ENCODE results near the gene ABCD1. TPM values are rescaled to one million over a fixed set of nuclear protein-coding genes. Genes with fewer than 3 reads are reported as not detected.
"Not testable (repeated sequence)": the region's sequence is repeated elsewhere in the genome, so short reads cannot be mapped to it uniquely, and the experiment has no call there.

The ABCD1 gene
- total RNA-seq, 1 donor from 2014 or later: 19.7 TPM

- H3K4me1 Mint-ChIP-seq (ENCODE audit: unreplicated experiment): peaks cover 2% of the 10 kb centered on the region
- H3K36me3 Mint-ChIP-seq (ENCODE audit: unreplicated experiment): peaks cover 8% of the 10 kb centered on the region
- no peak for DNase-seq (ENCODE audit: extremely low spot score, unreplicated experiment)
- no peak overlapping the region for H3K27ac Mint-ChIP-seq (ENCODE audit: unreplicated experiment)
- no peak for TF ChIP-seq CTCF (IDR thresholded peaks at IDR 0.05)
- no peak overlapping the region for H3K4me3 Mint-ChIP-seq (ENCODE audit: unreplicated experiment)
- peaks cover 1% of the 10 kb centered on the region for H3K9me3 Mint-ChIP-seq (ENCODE audit: unreplicated experiment)
- H3K27me3 Mint-ChIP-seq (ENCODE audit: unreplicated experiment): no peaks in the 10 kb centered on the region
These were observed 15.3 kb downstream of the ABCD1 start for GRCh38 chrX:153739754-153740486.

GRCh38 chrX:153740631-153741222 is 16.1 kb downstream of the ABCD1 start:
- TF ChIP-seq CTCF (IDR thresholded peaks at IDR 0.05): no peak
- Mint-ChIP-seq H3K4me1 (ENCODE audit: unreplicated experiment) (peaks cover 2% of the 10 kb centered on the region), H3K36me3 (ENCODE audit: unreplicated experiment) (peaks cover 8% of the 10 kb centered on the region), H3K27me3 (ENCODE audit: unreplicated experiment) (no peaks in the 10 kb centered on the region), H3K9me3 (ENCODE audit: unreplicated experiment) (no peaks in the 10 kb centered on the region), H3K4me3 (ENCODE audit: unreplicated experiment) (no peak overlapping the region), H3K27ac (ENCODE audit: unreplicated experiment) (no peak overlapping the region)
- no peak for DNase-seq (ENCODE audit: extremely low spot score, unreplicated experiment)

- H3K27ac Mint-ChIP-seq (ENCODE audit: unreplicated experiment): no peak overlapping the region
- peaks cover 2% of the 10 kb centered on the region for H3K4me1 Mint-ChIP-seq (ENCODE audit: unreplicated experiment)
- peaks cover 4% of the 10 kb centered on the region for H3K9me3 Mint-ChIP-seq (ENCODE audit: unreplicated experiment)
- TF ChIP-seq CTCF (IDR thresholded peaks at IDR 0.05): no peak
- peaks cover 8% of the 10 kb centered on the region for H3K36me3 Mint-ChIP-seq (ENCODE audit: unreplicated experiment)
- no peaks in the 10 kb centered on the region for H3K27me3 Mint-ChIP-seq (ENCODE audit: unreplicated experiment)
- no peak overlapping the region for H3K4me3 Mint-ChIP-seq (ENCODE audit: unreplicated experiment)
- no peak for DNase-seq (ENCODE audit: extremely low spot score, unreplicated experiment)
These were observed 16.8 kb downstream of the ABCD1 start for GRCh38 chrX:153741446-153741845.

- not testable (repeated sequence) for H3K9me3 Mint-ChIP-seq (ENCODE audit: unreplicated experiment); H3K36me3 Mint-ChIP-seq (ENCODE audit: unreplicated experiment); DNase-seq (ENCODE audit: extremely low spot score, unreplicated experiment); H3K27me3 Mint-ChIP-seq (ENCODE audit: unreplicated experiment); H3K27ac Mint-ChIP-seq (ENCODE audit: unreplicated experiment); H3K4me3 Mint-ChIP-seq (ENCODE audit: unreplicated experiment); H3K4me1 Mint-ChIP-seq (ENCODE audit: unreplicated experiment)
These were observed 17.5 kb downstream of the ABCD1 start for GRCh38 chrX:153742111-153742510.

- H3K4me1 Mint-ChIP-seq (ENCODE audit: unreplicated experiment); H3K27ac Mint-ChIP-seq (ENCODE audit: unreplicated experiment); H3K4me3 Mint-ChIP-seq (ENCODE audit: unreplicated experiment); DNase-seq (ENCODE audit: extremely low spot score, unreplicated experiment); H3K36me3 Mint-ChIP-seq (ENCODE audit: unreplicated experiment); H3K27me3 Mint-ChIP-seq (ENCODE audit: unreplicated experiment); H3K9me3 Mint-ChIP-seq (ENCODE audit: unreplicated experiment): not testable (repeated sequence)
These were observed 18.3 kb downstream of the ABCD1 start for GRCh38 chrX:153742796-153743467.

GRCh38 chrX:153743468-153744209 is 19.0 kb downstream of the ABCD1 start:
- H3K9me3 Mint-ChIP-seq (ENCODE audit: unreplicated experiment); DNase-seq (ENCODE audit: extremely low spot score, unreplicated experiment); H3K4me1 Mint-ChIP-seq (ENCODE audit: unreplicated experiment); H3K36me3 Mint-ChIP-seq (ENCODE audit: unreplicated experiment); H3K27ac Mint-ChIP-seq (ENCODE audit: unreplicated experiment); H3K4me3 Mint-ChIP-seq (ENCODE audit: unreplicated experiment); H3K27me3 Mint-ChIP-seq (ENCODE audit: unreplicated experiment): not testable (repeated sequence)

All from osteocyte (in vitro differentiated cells).